AG04450 (cell line): ENCODE measurements around the gene C2orf69. TPM values are rescaled to one million over a fixed set of nuclear protein-coding genes. Genes with fewer than 3 reads are reported as not detected.

Experiments
- CTCF ChIA-PET: fragments of 300-600, 350-600 bp; formaldehyde crosslinking; extraction: SDS; loops from one replicate; lab custom pipeline; 2022; ENCODE audit warnings: antibody characterized with exemption, inconsistent platforms; lab: Charles Lee
- POLR2A ChIA-PET: fragments of 350-600 bp; formaldehyde crosslinking; extraction: SDS; loops from one replicate; lab custom pipeline; 2021; ENCODE audit warnings: antibody characterized with exemption, inconsistent platforms; lab: Yijun Ruan, JAX
- DNase-seq: peaks from one replicate; pipeline ENCODE4 v3.0.0-alpha.2; 2011; ENCODE audit warnings: low read depth, low spot score
- H3K27ac ChIP-seq: one replicate; pipeline ENCODE4 v1.5.1; 2012; ENCODE audit warnings: low read depth, low read length, control low read depth
- H3K27me3 ChIP-seq: one replicate; pipeline ENCODE4 v1.6.0; 2012; ENCODE audit warnings: low read length; ENCODE audit not compliant: control insufficient read depth, insufficient read depth
- H3K4me3 ChIP-seq: 2 replicates; pipeline ENCODE4 v1.5.1; 2011; ENCODE audit warnings: mild to moderate bottlenecking, low read depth, low read length, control low read depth
- H3K9me3 ChIP-seq: 2 replicates; pipeline ENCODE4 v1.5.1; 2012; ENCODE audit warnings: low read length; ENCODE audit not compliant: control insufficient read depth, insufficient read depth
- polyA plus RNA-seq: library from polyadenylated mRNA; depleted of rRNA; stranded (reverse); fragments of >200 nt; gene quantifications from 2 replicates; pipeline ENCODE4 v1.2.3, GENCODE V29; 2011; rRNA removed
- small RNA-seq: library from RNA; depleted of rRNA; stranded (forward); fragments of <200 nt; gene quantifications from one replicate; pipeline ENCODE3, GENCODE V24; 2012; ENCODE audit warnings: low read depth; ENCODE audit not compliant: insufficient read length
- TF ChIP-seq, protein P1 (sequence below): IDR thresholded peaks from 2 replicates; pipeline ENCODE4 v1.5.1; 2011; ENCODE audit warnings: low read depth, low read length, control low read depth, inconsistent platforms

The C2orf69 gene
- polyA plus RNA-seq, 1 experiment: 7.0 TPM

DNA sequence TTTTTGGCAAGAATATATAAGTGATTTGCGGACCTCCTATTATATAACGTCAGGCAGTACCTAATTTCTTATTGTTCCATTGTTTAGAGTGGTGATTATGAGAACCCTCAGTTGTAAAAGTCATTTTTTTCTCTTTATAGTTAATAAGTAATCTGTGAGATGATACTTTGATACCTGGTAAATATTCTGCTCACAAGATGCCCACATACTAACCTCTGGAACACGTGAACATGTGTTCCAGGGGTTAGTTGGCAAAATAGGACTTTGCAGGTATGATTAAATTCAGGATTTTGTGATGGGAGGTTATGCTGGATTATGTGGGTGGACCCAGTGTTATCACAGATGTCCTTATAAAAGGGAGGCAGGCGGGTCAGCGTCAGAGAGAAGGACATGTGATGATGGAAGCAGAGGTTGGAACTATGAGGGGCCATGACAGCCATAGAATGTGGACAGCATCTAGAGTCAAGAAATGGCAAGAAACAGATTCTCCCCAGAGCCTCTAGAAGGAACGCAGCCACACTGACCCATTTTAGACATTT is 61.1 kb downstream of the C2orf69 start:
- no peak overlapping the region for H3K4me3 ChIP-seq
- H3K27me3 ChIP-seq: no peaks in the 10 kb centered on the region
- TF ChIP-seq, protein P1, sequence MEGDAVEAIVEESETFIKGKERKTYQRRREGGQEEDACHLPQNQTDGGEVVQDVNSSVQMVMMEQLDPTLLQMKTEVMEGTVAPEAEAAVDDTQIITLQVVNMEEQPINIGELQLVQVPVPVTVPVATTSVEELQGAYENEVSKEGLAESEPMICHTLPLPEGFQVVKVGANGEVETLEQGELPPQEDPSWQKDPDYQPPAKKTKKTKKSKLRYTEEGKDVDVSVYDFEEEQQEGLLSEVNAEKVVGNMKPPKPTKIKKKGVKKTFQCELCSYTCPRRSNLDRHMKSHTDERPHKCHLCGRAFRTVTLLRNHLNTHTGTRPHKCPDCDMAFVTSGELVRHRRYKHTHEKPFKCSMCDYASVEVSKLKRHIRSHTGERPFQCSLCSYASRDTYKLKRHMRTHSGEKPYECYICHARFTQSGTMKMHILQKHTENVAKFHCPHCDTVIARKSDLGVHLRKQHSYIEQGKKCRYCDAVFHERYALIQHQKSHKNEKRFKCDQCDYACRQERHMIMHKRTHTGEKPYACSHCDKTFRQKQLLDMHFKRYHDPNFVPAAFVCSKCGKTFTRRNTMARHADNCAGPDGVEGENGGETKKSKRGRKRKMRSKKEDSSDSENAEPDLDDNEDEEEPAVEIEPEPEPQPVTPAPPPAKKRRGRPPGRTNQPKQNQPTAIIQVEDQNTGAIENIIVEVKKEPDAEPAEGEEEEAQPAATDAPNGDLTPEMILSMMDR: no peak
- CTCF ChIA-PET: interaction anchor here (1.1 to 2.6 kb wide), 3 partner anchors 375 to 511 kb away, joined by 3 to 69 read pairs (median 14); no protein-coding TSS in a partner anchor
- H3K27ac ChIP-seq: no peak overlapping the region
- H3K9me3 ChIP-seq: no peaks in the 10 kb centered on the region
- DNase-seq: no peak
- POLR2A ChIA-PET: no interaction called here

DNA sequence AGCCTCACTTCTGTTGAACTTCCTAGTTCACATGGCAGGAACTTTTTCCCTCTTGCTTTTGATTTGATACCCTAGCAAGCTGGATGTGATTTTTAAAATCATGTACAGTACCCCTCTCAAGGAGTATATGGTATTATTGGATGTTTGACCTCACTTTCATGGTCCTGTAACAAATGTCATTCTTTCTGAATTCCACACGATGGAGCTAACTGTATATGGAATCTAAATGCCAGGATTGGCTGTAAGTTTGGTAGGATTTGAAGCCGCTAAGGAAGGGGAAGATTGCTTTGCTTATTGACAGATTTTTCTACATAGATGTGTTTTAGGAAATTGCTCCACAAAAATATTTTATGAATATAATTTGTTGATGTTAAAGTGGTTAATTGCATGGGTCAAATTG is 62.6 kb downstream of the C2orf69 start:
- no peak for DNase-seq
- ChIA-PET POLR2A (no interaction called here), CTCF (interaction anchor here (0.5 to 3.0 kb wide), 41 partner anchors 9 to 762 kb away, joined by 3 to 69 read pairs (median 4); partner anchors contain the start of genes AOX1, KCTD18 and SGO2)

DNA sequence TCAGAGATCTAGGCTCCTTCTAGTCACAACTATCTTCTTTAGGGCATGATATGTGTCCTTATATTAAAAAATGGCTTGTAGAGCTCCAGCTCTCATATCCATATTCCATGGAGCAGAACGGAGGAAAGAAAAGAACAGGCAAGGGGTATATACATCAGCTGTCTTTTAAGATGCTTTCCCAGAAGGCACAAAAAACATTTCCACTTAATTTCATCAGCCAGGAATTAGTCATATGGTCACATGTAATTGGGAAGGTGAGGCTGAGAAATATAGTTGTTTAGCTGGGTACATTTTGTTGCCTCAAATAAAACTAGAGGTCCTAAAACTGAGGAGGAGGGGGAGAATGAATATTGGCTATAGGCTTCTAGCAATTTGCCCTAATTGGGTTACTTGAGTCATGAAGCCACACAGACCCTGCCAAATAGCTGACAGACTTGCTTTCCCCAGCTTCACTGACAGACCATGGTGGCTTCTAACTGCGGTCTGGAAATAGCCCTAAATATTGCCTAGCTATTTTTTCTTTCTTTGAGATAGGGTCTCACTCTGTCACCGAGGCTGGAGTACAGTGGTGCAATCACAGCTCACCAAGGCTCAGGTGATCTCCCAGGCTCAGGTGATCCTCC is 64.3 kb downstream of the C2orf69 start:
- DNase-seq: no peak
- H3K27ac ChIP-seq: no peak overlapping the region
- no peak overlapping the region for H3K4me3 ChIP-seq
- ChIA-PET POLR2A (no interaction called here), CTCF (interaction anchor here (0.7 to 3.0 kb wide), 9 partner anchors 11 to 727 kb away, joined by 3 to 31 read pairs (median 8); partner anchors contain the start of gene KCTD18)
- TF ChIP-seq, protein P1: no peak
- H3K27me3 ChIP-seq: no peaks in the 10 kb centered on the region
- H3K9me3 ChIP-seq: no peaks in the 10 kb centered on the region

More for the DNA sequence above, 62.6 kb downstream of the C2orf69 start:
- Histone ChIP-seq H3K27me3 (no peaks in the 10 kb centered on the region), H3K9me3 (no peaks in the 10 kb centered on the region), H3K4me3 (no peak overlapping the region), H3K27ac (no peak overlapping the region)
- TF ChIP-seq, protein P1: peak; percentile 60

Small RNAs within 50 kb of the gene (small RNA-seq; reads per million reads assigned to genes)
- gene AC108032.1: not detected
- not detected for gene RN7SL717P

Other genes starting within 250 kb of the C2orf69 start
- gene FTCDNL1, start 60.1 kb upstream of the C2orf69 start, polyA plus RNA-seq: 0.10 TPM in 1 of 2 replicates, not detected in the other
- 5.2 and 6.7 TPM in 2 replicates for gene TYW5, start 44.2 kb downstream of the C2orf69 start, polyA plus RNA-seq
- gene MAIP1, start 44.3 kb downstream of the C2orf69 start, polyA plus RNA-seq: 15.0 and 19.5 TPM in 2 replicates